Testis (tissue), 3 donors: ENCODE data around the gene TRIM16. TPM values are rescaled to one million over a fixed set of nuclear protein-coding genes. Genes with fewer than 3 reads are reported as not detected.
"Not testable (repeated sequence)": the region's sequence is repeated elsewhere in the genome, so short reads cannot be mapped to it uniquely, and the experiment has no call there.

Source experiments
- DNase-seq: peaks from one replicate; pipeline ENCODE4 v3.0.0-alpha.2; 2019
- H3K27ac ChIP-seq, 2 donors: fragments of 200-600 bp; sonication (generic); one replicate each; pipeline ENCODE4 v1.5.1; 2019
- H3K27me3 ChIP-seq: fragments of 200-600 bp; sonication (generic); one replicate; pipeline ENCODE4 v1.5.1; 2019
- H3K36me3 ChIP-seq: fragments of 200-600 bp; sonication (generic); one replicate; pipeline ENCODE4 v1.5.1; 2017; ENCODE audit warnings: low read depth; ENCODE audit errors: missing control alignments
- H3K4me1 ChIP-seq: fragments of 200-600 bp; sonication (generic); one replicate; pipeline ENCODE4 v1.5.1; 2019
- H3K4me3 ChIP-seq, 2 donors: fragments of 200-600 bp; sonication (generic); one replicate each; pipeline ENCODE4 v1.5.1; 2017 to 2019
- H3K9me3 ChIP-seq: fragments of 200-600 bp; sonication (generic); one replicate; pipeline ENCODE4 v1.5.1; 2017
- POLR2A ChIP-seq: fragments of 450-650 bp; IDR thresholded peaks from one replicate; pipeline ENCODE4 v1.6.1; 2017; ENCODE audit warnings: antibody characterized with exemption, mild to moderate bottlenecking, moderate library complexity
- WGBS, 2 donors: methylation state at CpG; one replicate each; pipeline ENCODE4 v1.1.5; 2018; 5-methylcytosine and 5-hydroxymethylcytosine counted together
- intact Hi-C: fragments of 100-400 bp; cut with DNase I; formaldehyde crosslinking; loops from one replicate; pipeline ENCODE4 v1.15.1; 2023; ENCODE audit warnings: low total_unique reads
- polyA plus RNA-seq: library from polyadenylated mRNA; stranded (reverse); fragments of 350-450 nt; fragmentation: Illumina TruSeq; extraction: RNeasy Lipid Tissue Mini Kit (QIAGEN cat#74804); gene quantifications from one replicate; pipeline ENCODE4 v1.2.3, GENCODE V29; 2014; ENCODE audit warnings: low read depth, low replicate concordance; ENCODE audit not compliant: insufficient read depth
- total RNA-seq, 2 donors: library from RNA; depleted of rRNA; stranded (reverse); fragments of >200 nt; gene quantifications; one replicate each; pipeline ENCODE4 v1.2.3, GENCODE V29; 2016
- TF ChIP-seq, protein P1 (sequence below), 3 experiments: fragments of 450-650 bp in 2 of 3; fragments of 200-600 bp in 1 of 3; sonication (generic) in 1 of 3; IDR thresholded peaks; one replicate each; pipeline ENCODE4 v1.5.1; 2016 to 2019; ENCODE audit warnings: antibody characterized with exemption in 3 of 3, mild to moderate bottlenecking in 2 of 3, moderate library complexity in 1 of 3

Gene TRIM16
- total and polyA plus RNA-seq, 3 donors from 2014 or later = 24.4 to 52.5 (median 38.3) TPM

DNA sequence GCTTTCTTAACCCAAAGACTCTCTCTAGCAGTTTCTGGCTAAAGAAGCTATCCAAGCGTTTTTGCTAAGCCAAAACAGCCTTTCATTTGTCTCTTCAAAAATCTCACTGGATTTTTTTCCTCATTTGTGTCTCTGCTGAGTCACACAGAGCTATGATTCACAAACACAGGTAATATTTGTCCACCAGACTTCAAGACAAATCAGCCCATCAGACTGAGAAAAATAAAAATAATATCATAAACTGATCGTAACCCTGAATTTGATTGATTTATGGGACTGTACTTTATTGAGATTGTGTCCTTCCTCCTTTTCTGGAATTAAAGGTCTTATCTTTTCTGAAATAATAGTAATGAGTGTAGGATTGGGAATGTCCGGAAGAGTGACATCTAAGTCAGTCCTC lies 25.8 kb downstream of the TRIM16 start:
- intact Hi-C loops = no loop called here
- H3K4me1 ChIP-seq = peaks cover 17% of the 10 kb centered on the region
- no peak overlapping the region for H3K4me3 ChIP-seq
- TF ChIP-seq, protein P1, sequence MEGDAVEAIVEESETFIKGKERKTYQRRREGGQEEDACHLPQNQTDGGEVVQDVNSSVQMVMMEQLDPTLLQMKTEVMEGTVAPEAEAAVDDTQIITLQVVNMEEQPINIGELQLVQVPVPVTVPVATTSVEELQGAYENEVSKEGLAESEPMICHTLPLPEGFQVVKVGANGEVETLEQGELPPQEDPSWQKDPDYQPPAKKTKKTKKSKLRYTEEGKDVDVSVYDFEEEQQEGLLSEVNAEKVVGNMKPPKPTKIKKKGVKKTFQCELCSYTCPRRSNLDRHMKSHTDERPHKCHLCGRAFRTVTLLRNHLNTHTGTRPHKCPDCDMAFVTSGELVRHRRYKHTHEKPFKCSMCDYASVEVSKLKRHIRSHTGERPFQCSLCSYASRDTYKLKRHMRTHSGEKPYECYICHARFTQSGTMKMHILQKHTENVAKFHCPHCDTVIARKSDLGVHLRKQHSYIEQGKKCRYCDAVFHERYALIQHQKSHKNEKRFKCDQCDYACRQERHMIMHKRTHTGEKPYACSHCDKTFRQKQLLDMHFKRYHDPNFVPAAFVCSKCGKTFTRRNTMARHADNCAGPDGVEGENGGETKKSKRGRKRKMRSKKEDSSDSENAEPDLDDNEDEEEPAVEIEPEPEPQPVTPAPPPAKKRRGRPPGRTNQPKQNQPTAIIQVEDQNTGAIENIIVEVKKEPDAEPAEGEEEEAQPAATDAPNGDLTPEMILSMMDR (IDR thresholded peaks at IDR 0.05) = no peak
- TF ChIP-seq POLR2A = no peak
- H3K27me3 ChIP-seq = no peaks in the 10 kb centered on the region
- no peaks in the 10 kb centered on the region for H3K36me3 ChIP-seq
- H3K27ac ChIP-seq = no peak overlapping the region
- WGBS, 2 donors = 84 to 94% methylated on average over 3 of the region's 3 CpGs
- no peak for DNase-seq
- H3K9me3 ChIP-seq = no peaks in the 10 kb centered on the region

DNA sequence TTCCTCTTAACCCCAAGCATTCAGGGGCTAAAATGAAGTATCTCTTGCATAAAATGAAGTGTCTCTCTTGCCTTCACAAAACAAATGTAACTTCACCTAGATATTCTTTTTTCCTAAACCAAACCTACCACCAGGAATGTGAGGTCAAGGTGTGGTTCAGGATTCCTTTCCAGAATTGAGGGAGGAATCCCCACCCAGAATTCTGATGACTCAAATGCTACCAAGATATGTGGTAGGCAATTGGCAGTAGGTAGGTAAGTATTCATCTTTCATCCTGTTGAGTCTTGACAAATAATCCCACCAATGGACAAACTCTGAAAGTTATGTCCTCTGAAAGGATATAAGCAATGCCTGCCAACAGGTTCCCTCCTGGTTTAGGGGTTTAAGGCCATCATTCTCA lies 26.2 kb downstream of the TRIM16 start:
- no peak overlapping the region for H3K27ac ChIP-seq
- H3K9me3 ChIP-seq = no peaks in the 10 kb centered on the region
- no peaks in the 10 kb centered on the region for H3K27me3 ChIP-seq
- H3K36me3 ChIP-seq = no peaks in the 10 kb centered on the region
- no peak for TF ChIP-seq POLR2A
- TF ChIP-seq, protein P1 (IDR thresholded peaks at IDR 0.05) = no peak
- intact Hi-C loops = no loop called here
- no peak for DNase-seq
- H3K4me1 ChIP-seq = peaks cover 18% of the 10 kb centered on the region
- H3K4me3 ChIP-seq = no peak overlapping the region

DNA sequence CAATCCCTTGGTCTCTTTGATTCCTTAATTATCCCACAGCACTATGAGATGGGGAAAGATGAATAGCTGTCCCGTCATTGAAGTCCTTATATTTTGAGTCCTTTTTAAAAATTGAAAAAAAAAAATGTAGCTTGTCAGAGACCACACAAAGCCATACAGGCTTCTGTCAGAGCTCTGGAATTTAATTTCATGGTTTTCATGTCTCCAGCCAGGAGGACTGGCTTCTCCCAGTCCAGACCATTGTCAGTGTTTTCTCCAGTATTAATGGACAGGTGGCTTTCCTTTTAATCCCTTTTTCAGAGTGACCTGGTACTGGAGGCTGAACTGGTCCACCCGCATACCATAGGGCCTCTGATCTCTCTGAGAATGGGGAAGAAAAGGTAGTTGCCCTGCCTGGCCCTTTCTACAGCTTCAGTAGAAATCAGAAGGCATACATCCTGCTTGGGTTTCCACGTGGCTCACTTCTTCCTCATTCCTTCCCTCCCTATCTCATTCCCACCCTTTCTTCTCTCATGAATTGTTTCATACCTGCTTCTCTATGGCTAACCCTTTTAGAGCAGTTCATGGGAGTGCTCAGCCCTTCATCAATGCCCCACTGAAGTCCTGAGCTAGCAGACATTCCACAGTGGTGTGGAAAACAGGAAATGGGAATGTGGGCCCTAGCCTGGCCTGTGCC lies 29.1 kb downstream of the TRIM16 start:
- no peak for DNase-seq
- intact Hi-C loops = no loop called here

DNA sequence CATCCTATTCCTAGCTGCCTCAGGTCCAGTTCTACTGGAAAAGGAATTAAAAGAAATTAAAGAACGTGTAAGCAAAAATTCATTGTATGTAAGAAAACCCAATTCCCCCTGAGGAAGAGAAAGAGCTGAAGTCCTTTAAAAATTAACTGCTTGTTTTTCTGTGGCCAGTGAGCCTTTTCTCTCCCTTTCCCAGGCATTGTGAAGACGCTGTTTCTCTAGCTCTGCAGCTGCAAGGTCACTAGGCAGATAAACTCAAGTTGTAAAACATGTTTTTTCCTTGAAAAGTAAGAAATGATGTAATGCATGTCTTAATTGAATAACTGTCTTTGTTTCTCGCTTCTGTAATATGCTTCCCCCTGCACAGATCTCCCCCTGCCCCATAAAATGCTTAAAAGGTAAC lies 29.7 kb downstream of the TRIM16 start:
- H3K36me3 ChIP-seq, H3K4me3 ChIP-seq, intact Hi-C loops, H3K9me3 ChIP-seq, DNase-seq, H3K27me3 ChIP-seq: not testable (repeated sequence)
- Histone ChIP-seq H3K4me1 (peaks cover 23% of the 10 kb centered on the region), H3K27ac (peak overlapping the region; percentile 51 to 61)
- 34 to 62% methylated on average over 3 of the region's 3 CpGs for WGBS, 2 donors

More for the DNA sequence above, 29.1 kb downstream of the TRIM16 start:
- TF ChIP-seq, protein P1 (IDR thresholded peaks at IDR 0.05) = no peak
- TF ChIP-seq POLR2A = no peak
- WGBS, 2 donors = 52 to 61% methylated on average over 3 of the region's 3 CpGs
- no peaks in the 10 kb centered on the region for H3K27me3 ChIP-seq
- no peaks in the 10 kb centered on the region for H3K36me3 ChIP-seq
- peaks cover 23% of the 10 kb centered on the region for H3K4me1 ChIP-seq
- H3K9me3 ChIP-seq = no peaks in the 10 kb centered on the region
- no peak overlapping the region for H3K4me3 ChIP-seq
- peak overlapping the region; percentile 51 to 61 for H3K27ac ChIP-seq

DNA sequence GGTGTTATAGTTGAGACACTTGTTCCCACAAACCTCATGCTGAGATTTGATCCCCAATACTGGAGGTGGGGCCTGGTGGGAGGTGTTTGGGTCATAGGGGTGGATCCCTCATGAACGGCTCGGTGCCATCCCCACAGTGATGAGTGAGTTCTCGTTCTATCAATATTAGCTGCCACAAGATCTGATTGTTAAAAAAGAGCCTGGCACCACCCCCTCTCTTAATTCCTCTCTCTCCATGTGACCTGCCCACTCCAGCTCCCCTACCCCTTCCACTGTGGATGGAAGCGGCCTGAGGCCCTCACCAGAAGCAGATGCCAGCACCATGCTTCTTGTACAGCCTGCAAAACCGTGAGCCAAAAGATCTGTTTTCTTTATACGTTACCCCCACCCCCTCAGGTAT lies 31.2 kb downstream of the TRIM16 start:
- Histone ChIP-seq H3K4me3 (no peak overlapping the region), H3K27me3 (no peaks in the 10 kb centered on the region), H3K27ac (peak overlapping the region in 1 of 2 donors; percentile 51), H3K4me1 (peaks cover 23% of the 10 kb centered on the region), H3K36me3 (no peaks in the 10 kb centered on the region), H3K9me3 (no peaks in the 10 kb centered on the region)
- DNase-seq = no peak
- WGBS, 2 donors = 75 to 77% methylated on average over 6 of the region's 6 CpGs
- TF ChIP-seq, protein P1 (IDR thresholded peaks at IDR 0.05) = no peak
- no peak for TF ChIP-seq POLR2A
- intact Hi-C loops = no loop called here
